ENCODE measurements around the gene ARHGAP19.

The ARHGAP19 gene

GRCh38 chr10:97192952-97193435 is 99.4 kb downstream of the ARHGAP19 start:
- DNase-seq (ENCODE audit: low read depth): no peak

GRCh38 chr10:97190450-97190849 is 102.0 kb downstream of the ARHGAP19 start:
- no peak for DNase-seq (ENCODE audit: low read depth)

- no peak for DNase-seq (ENCODE audit: low read depth)
These were observed 104.2 kb downstream of the ARHGAP19 start for GRCh38 chr10:97188261-97188711.

DNA sequence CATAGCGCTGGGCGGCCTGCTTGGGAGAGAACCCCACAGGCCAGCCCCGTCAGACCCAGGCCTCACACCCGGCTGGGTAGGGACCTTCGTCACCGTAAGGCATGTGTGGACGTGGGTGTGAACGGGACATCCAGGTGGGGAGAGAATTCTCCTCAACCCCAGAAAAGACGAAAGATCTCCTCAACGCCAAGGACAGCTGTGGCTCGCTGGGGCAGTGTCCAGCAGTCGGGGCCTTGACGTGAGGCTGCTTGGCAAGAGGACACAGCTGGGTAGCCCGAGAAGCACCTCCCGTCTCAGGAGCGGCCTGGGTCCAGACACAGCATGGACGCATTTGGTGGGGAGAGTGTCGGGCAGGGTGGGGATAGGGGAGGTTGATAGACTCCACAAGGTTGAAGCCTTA is 105.5 kb downstream of the ARHGAP19 start:
- no peak for DNase-seq (ENCODE audit: low read depth)

DNA sequence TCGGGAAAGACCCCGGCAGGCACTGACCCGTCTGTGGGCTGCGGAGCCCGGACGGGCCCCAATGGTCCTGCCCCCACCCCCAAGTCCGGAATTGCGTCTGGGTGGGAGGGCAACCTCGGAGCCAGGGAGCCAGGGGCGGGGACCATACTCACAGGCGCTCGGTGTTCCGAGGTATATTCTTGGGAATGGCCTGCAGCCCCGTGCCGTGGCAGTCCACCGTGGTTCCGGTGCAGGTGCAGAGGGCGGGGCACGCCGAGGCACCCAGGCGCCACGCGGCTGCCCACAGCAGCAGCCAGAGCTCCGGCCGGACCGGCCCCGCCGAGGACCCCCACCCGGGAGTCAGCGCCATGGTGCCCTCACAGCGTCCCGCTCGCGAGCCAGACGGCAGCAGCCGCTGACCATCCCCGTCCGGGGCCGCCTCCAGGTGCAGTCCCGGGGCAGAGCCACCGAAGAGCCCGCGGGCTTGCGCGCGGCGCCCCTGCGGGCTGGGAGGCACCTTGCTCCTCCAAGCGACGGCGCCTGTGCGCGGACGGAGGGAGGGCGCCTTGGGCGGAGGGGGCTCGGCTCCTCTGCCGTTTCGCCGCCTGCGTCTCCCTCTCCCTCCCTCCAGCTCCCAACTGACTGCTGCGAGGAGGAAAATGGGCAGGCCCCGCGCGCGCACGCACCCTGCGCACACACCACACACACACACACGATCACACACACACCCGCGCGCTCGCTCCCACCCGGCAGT is 106.9 kb downstream of the ARHGAP19 start, which contains the start of gene SLIT1:
SLIT1 (minus strand) TSS at position 634 of the 733 bp plus-strand sequence; CDS start at position 349, 285 bp downstream.
- no peak for DNase-seq (ENCODE audit: low read depth)

DNA sequence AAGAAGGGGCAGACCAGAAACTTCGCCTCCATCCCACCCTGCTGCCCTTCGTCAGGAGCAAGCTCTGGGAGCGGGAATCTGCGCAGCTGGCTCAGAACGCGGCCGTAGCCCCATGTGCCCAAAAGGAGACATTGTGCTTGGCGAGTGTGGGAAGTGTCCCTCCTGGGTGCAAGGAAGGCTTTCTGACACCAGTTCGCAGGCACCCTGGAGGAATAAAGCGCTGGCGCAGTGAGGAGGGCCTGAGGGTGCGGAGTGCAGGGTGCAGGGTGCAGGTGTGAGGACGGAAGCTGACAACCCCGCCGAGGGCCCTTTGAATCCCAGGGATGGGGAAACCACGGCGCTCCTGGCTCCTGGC is 107.5 kb downstream of the ARHGAP19 start:
- DNase-seq (ENCODE audit: low read depth): no peak

GRCh38 chr10:97183314-97183713 is 109.1 kb downstream of the ARHGAP19 start:
- no peak for DNase-seq (ENCODE audit: low read depth)

- no peak for DNase-seq (ENCODE audit: low read depth)
These were observed 110.0 kb downstream of the ARHGAP19 start for GRCh38 chr10:97182288-97182990.

DNA sequence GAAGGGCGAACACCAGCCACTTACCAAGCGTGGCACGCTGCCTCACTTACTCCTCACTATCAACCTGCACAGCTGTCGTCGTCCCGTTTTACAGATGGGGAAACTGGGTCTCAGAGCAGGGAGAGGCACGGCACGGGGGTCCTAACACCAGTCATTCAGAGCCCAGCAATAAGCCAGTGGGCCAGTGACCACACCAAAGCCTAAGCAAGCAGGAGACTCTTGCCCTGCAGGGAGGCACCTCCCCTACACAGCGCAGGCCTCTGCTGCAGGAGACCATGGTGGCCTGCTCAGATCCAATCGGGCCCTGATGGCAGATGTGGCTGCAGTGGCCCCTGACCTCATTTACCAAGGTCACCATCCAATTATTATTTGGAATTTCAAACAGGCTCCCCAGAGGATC is 111.5 kb downstream of the ARHGAP19 start:
- DNase-seq (ENCODE audit: low read depth): no peak

DNA sequence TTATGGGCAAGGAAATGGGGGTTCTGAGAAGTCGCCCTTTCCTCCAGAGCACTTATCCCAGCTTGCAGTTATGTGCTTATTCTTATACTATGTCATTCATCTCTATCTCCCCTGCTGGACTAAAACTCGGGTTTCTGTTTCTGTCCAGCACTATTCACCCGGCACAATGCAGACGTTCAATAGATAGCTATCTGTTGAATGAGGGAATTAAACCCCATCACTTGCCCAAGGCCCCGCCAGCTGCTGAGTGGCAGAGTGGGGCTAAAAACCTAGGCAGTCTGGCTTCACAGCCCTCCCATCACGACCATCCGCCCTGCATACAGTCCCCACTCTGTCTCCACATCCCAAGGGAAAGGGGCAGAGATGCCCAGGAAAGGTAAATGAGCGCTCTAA is 112.1 kb downstream of the ARHGAP19 start:
- DNase-seq (ENCODE audit: low read depth): no peak

GRCh38 chr10:97179731-97180362 is 112.6 kb downstream of the ARHGAP19 start:
- no peak for DNase-seq (ENCODE audit: low read depth)

GRCh38 chr10:97179311-97179710 is 113.1 kb downstream of the ARHGAP19 start:
- DNase-seq (ENCODE audit: low read depth): no peak

GRCh38 chr10:97178074-97178473 is 114.4 kb downstream of the ARHGAP19 start:
- DNase-seq (ENCODE audit: low read depth): no peak

DNA sequence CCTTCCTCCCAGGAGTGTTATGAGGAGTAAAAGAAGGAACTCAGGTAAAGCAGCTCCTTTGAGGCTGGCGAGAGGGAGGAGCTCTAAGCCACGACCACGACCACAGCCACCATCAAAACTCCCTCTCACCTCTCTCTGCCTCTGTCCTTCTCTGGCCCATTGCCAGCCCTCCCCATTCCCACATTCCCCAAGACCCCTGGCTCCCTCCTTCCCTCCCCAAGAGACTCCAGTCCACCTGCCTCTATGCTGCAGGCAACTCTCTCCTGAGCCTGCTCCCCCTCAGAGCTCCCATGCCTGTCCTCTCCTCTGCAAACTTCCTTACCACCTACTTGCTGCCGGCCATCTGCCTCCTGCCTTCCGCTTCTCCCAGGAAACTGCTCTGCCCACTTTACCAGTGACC is 116.2 kb downstream of the ARHGAP19 start:
- no peak for DNase-seq (ENCODE audit: low read depth)

DNA sequence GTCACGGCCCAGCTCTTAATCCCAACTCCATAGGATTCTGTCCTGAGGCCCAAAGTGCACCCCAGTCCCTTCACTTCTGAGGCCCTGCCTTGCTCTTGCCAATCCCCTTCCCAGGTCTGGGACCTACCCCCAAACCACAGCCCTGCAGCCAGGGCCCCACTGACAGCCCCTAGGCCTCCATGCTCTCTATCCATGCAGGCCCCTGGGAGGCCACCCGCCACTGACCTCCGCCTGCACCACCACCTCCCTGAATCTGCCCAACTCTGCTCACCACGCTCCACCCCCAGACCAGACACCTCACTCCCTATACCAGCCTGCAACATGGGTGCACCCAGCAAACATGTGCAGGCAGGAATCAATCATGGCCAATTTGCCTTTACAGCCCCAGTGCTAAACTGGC is 116.9 kb downstream of the ARHGAP19 start:
- DNase-seq (ENCODE audit: low read depth): no peak

- DNase-seq (ENCODE audit: low read depth): no peak
These were observed 117.5 kb downstream of the ARHGAP19 start for GRCh38 chr10:97174941-97175340.

DNA sequence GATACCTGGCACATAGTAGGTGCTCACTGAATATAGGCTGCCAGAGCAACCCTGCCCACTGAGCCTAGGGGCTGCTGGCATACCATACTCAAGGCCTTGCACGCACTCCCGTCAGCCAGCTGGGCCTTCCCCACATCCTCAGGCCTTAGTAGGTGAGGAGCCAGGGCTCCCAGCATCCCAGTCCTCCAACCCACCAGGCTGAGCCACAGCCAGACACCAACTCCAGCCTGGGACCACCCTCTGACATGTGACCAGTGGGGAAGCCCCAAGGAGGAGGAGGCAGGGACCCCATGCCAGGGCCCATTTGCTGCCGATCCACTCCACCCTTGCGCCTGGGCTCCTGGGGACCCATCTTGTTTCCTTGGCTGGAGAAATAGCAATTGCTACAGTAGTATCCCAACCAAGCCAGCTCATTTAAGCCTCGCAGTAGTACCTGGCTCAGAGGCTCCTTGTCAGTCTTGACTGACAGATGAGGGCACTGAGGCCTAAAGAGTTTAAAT is 118.1 kb downstream of the ARHGAP19 start:
- DNase-seq (ENCODE audit: low read depth): no peak

DNA sequence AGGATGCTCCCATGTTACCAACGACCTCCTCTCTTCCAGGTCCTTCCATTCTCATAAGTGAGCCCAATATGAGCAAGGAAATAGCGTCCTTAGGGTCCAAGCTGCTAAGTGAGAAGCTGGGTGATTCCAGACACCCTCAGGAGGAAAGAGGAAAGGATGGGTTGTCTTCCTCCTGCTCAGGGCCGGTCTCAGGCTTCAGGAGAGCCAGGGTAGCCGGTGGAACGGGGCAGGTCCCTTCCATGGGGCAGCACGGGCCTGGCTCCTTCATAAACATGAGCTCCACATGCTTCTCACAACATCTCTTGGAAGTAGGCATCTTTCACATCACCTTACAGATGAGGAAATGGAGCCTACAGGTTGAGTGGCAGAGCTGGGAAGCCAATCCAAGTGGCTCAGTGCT is 119.4 kb downstream of the ARHGAP19 start:
- DNase-seq (ENCODE audit: low read depth): no peak
